Measurements from ENCODE around the gene F10.

DNA sequence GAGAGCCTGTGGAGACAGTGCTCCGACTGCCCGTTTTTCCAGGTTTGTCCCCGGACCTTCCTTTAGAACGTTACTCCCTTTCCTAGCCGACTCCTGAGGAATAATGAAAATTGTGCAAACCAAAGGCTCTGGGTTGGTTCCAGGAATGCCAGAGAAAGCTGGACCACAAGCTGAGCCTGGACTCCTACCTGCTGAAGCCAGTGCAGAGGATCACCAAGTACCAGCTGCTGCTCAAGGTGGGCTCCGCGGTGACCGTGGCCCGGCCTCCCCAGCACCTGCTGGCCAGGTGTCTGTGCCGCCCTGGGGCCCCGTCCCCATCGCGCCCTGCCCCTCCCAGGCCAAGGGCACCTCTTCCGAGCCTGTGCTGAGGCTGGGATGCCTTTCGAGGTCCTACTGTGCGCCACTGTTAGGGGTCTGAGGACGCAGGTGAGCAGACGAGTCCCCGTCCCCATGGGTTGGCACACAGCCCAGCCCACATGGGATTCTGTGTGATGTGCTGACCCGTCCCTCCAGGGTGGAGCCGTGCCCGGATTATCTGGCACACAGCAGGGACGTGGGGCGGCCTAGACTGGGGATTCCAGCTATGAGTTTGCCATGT lies 37.6 kb upstream of the F10 start:
- TF ChIP-seq SP1 (IDR thresholded peaks at IDR 0.05) (no peak), BHLHE40 (IDR thresholded peaks at IDR 0.05; ENCODE audit: borderline replicate concordance) (no peak)

Data from HEK293T (cell line).